K562 (cell line): ENCODE measurements around the gene ARHGAP31.

Experiments
- EP300 ChIP-seq: IDR thresholded peaks from 2 replicates; pipeline ENCODE4 v1.6.1; 2012; ENCODE audit warnings: low read length, improper control_type of control experiment
- FOS ChIP-seq: IDR thresholded peaks from 3 replicates; pipeline ENCODE4 v1.6.1; 2011; ENCODE audit not compliant: insufficient read length; ENCODE audit errors: extremely low read depth
- KDM1A ChIP-seq, 2 experiments: fragments of 450-650 bp; IDR thresholded peaks; 2 replicates each; pipeline ENCODE4 v1.6.1; 2016; ENCODE audit warnings: mild to moderate bottlenecking in 2 of 2
- MXI1 ChIP-seq: IDR thresholded peaks from 2 replicates; pipeline ENCODE4 v1.6.1; 2011; ENCODE audit warnings: low read depth, mild to moderate bottlenecking, improper control_type of control experiment, low read length
- PML ChIP-seq: IDR thresholded peaks from 2 replicates; pipeline ENCODE4 v1.6.1; 2012; ENCODE audit warnings: low read length, inconsistent platforms
- SRF ChIP-seq, 2 experiments: fragments of 250-450, 450-650 bp in 1 of 2; sonication (Bioruptor Pico) in 1 of 2; sonication (generic) in 1 of 2; formaldehyde crosslinking; IDR thresholded peaks; 2 replicates each; pipeline versions ENCODE4 v1.5.0 to v1.5.1; 2020 to 2022; ENCODE audit warnings: mild to moderate bottlenecking in 1 of 2, missing genetic modification reagents in 1 of 2
- TEAD2 ChIP-seq: fragments of 450-650 bp; IDR thresholded peaks from 2 replicates; pipeline ENCODE4 v1.6.1; 2016; ENCODE audit warnings: missing genetic modification characterization, control low read depth, missing compliant biosample characterization
- ZBTB17 ChIP-seq: fragments of 450-650 bp; formaldehyde crosslinking; IDR thresholded peaks from 2 replicates; pipeline ENCODE4 v1.4.0; 2020; ENCODE audit warnings: mild to moderate bottlenecking
- ZNF444 ChIP-seq: fragments of 250-450 bp; sonication (Bioruptor Pico); IDR thresholded peaks from 2 replicates; pipeline ENCODE4 v1.4.0; 2020; ENCODE audit warnings: mild to moderate bottlenecking, moderate library complexity
- ZNF449 ChIP-seq: fragments of 250-450 bp; sonication (Bioruptor Pico); IDR thresholded peaks from 2 replicates; pipeline ENCODE4 v1.8.0; 2022; ENCODE audit warnings: moderate library complexity, mild to moderate bottlenecking, inconsistent platforms
- TF ChIP-seq, protein P1 (sequence below): fragments of 250-450 bp; sonication (Bioruptor Pico); IDR thresholded peaks from 2 replicates; pipeline ENCODE4 v1.5.0; 2022; ENCODE audit warnings: mild to moderate bottlenecking
- TF ChIP-seq, protein P2 (sequence below): sonication (generic); formaldehyde crosslinking; IDR thresholded peaks from 2 replicates; pipeline ENCODE4 v1.9.0; 2022; ENCODE audit warnings: mild to moderate bottlenecking, missing genetic modification reagents
- TF ChIP-seq, protein P3 (sequence below), 3 experiments: IDR thresholded peaks in 2 of 3; conservative IDR thresholded peaks in 1 of 3; 2 replicates each; pipeline ENCODE4 v1.5.1; 2011 to 2012; ENCODE audit warnings: low read length in 3 of 3, mild to moderate bottlenecking in 3 of 3, control low read depth in 2 of 3, improper control_type of control experiment in 1 of 3, inconsistent platforms in 1 of 3, low read depth in 1 of 3, mixed read lengths in 1 of 3, moderate library complexity in 1 of 3; ENCODE audit not compliant: insufficient read depth in 2 of 3
- TF ChIP-seq, protein P4 (sequence below): sonication (generic); formaldehyde crosslinking; IDR thresholded peaks from 2 replicates; pipeline ENCODE4 v1.9.0; 2022; ENCODE audit warnings: mild to moderate bottlenecking, missing genetic modification reagents

DNA sequence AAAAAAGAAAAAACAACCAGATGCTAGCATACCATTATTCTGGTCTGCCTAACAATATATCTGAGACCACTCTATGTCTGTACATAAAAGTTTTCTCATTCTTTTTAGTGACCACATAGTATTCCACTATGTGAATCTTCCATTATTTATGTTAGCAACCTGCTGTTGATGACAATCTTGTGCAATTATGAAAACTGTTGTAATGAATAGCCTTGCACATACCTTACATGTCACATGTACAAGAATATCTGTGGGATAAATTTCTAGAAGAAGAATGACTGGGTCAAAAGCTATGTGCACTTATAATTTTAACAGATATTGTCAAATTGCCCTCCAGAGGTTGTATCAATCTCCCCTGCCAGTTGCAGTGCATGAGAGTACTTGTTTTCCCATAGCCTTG lies 62.5 kb downstream of the ARHGAP31 start:
- TF ChIP-seq MXI1 (no peak), EP300 (no peak), ZNF444 (no peak), KDM1A (IDR thresholded peaks at IDR 0.05) (no peak), SRF (CRISPR knock-in tag; IDR thresholded peaks at IDR 0.05) (no peak), PML (no peak), ZNF449 (CRISPR knock-in tag) (no peak), TEAD2 (tag) (no peak), ZBTB17 (CRISPR knock-in tag) (no peak), FOS (no peak)
- TF ChIP-seq, protein P1, sequence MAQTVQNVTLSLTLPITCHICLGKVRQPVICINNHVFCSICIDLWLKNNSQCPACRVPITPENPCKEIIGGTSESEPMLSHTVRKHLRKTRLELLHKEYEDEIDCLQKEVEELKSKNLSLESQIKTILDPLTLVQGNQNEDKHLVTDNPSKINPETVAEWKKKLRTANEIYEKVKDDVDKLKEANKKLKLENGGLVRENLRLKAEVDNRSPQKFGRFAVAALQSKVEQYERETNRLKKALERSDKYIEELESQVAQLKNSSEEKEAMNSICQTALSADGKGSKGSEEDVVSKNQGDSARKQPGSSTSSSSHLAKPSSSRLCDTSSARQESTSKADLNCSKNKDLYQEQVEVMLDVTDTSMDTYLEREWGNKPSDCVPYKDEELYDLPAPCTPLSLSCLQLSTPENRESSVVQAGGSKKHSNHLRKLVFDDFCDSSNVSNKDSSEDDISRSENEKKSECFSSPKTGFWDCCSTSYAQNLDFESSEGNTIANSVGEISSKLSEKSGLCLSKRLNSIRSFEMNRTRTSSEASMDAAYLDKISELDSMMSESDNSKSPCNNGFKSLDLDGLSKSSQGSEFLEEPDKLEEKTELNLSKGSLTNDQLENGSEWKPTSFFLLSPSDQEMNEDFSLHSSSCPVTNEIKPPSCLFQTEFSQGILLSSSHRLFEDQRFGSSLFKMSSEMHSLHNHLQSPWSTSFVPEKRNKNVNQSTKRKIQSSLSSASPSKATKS (CRISPR knock-in tag): no peak
- TF ChIP-seq, protein P2, sequence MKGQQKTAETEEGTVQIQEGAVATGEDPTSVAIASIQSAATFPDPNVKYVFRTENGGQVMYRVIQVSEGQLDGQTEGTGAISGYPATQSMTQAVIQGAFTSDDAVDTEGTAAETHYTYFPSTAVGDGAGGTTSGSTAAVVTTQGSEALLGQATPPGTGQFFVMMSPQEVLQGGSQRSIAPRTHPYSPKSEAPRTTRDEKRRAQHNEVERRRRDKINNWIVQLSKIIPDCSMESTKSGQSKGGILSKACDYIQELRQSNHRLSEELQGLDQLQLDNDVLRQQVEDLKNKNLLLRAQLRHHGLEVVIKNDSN (CRISPR knock-in tag): no peak
- TF ChIP-seq, protein P3, sequence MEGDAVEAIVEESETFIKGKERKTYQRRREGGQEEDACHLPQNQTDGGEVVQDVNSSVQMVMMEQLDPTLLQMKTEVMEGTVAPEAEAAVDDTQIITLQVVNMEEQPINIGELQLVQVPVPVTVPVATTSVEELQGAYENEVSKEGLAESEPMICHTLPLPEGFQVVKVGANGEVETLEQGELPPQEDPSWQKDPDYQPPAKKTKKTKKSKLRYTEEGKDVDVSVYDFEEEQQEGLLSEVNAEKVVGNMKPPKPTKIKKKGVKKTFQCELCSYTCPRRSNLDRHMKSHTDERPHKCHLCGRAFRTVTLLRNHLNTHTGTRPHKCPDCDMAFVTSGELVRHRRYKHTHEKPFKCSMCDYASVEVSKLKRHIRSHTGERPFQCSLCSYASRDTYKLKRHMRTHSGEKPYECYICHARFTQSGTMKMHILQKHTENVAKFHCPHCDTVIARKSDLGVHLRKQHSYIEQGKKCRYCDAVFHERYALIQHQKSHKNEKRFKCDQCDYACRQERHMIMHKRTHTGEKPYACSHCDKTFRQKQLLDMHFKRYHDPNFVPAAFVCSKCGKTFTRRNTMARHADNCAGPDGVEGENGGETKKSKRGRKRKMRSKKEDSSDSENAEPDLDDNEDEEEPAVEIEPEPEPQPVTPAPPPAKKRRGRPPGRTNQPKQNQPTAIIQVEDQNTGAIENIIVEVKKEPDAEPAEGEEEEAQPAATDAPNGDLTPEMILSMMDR (IDR thresholded peaks at IDR 0.05 in 2 of 3, conservative IDR thresholded peaks at IDR 0.05 in 1 of 3; ENCODE audit: insufficient read depth in 2 of 3, low read depth in 1 of 3, low read length in 3 of 3): no peak
- TF ChIP-seq, protein P4, sequence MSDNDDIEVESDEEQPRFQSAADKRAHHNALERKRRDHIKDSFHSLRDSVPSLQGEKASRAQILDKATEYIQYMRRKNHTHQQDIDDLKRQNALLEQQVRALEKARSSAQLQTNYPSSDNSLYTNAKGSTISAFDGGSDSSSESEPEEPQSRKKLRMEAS: no peak
